SU-DHL-6 (cell line): ENCODE measurements around the gene ZDHHC16.

Experiments used
- EZH2phosphoT487 ChIP-seq: fragments of 200-600 bp; sonication (generic), shearing (Covaris generic); conservative IDR thresholded peaks from 2 replicates; pipeline ENCODE4 v1.6.1; 2018; ENCODE audit warnings: mild to moderate bottlenecking, antibody characterized with exemption, low read length, moderate library complexity, mixed read lengths
- TF ChIP-seq, protein P1 (sequence below): fragments of 200-600 bp; sonication (generic); IDR thresholded peaks from one replicate; pipeline ENCODE4 v1.5.1; 2017; ENCODE audit warnings: antibody characterized with exemption, mild to moderate bottlenecking, low read length, moderate library complexity; ENCODE audit not compliant: insufficient read depth, poor library complexity, severe bottlenecking

DNA sequence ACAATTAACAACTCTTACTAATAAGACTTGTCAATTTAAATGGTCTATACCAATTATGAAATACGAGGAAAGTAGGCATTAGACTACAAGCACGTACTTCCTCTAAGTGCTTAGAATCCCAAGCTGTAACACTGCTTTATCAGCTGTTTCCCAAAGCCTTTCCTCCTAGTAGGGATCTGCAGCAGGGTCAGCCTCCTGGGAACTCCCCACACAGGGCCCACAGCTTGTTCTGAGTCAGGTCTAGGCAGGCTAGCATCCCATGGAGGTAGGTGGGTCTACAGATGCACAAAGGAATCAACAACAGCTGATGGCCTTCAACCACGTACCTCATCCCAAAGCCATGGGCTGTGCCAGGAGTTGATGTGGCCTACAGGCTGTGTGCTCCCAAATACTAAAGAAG lies 37.5 kb downstream of the ZDHHC16 start:
- TF ChIP-seq, protein P1, sequence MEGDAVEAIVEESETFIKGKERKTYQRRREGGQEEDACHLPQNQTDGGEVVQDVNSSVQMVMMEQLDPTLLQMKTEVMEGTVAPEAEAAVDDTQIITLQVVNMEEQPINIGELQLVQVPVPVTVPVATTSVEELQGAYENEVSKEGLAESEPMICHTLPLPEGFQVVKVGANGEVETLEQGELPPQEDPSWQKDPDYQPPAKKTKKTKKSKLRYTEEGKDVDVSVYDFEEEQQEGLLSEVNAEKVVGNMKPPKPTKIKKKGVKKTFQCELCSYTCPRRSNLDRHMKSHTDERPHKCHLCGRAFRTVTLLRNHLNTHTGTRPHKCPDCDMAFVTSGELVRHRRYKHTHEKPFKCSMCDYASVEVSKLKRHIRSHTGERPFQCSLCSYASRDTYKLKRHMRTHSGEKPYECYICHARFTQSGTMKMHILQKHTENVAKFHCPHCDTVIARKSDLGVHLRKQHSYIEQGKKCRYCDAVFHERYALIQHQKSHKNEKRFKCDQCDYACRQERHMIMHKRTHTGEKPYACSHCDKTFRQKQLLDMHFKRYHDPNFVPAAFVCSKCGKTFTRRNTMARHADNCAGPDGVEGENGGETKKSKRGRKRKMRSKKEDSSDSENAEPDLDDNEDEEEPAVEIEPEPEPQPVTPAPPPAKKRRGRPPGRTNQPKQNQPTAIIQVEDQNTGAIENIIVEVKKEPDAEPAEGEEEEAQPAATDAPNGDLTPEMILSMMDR, result no peak
- TF ChIP-seq EZH2phosphoT487, result no peak
